ENCODE measurements around the gene CD40LG. TPM values are rescaled to one million over a fixed set of nuclear protein-coding genes. Genes with fewer than 3 reads are reported as not detected.

The CD40LG gene
- total RNA-seq, 4 donors from 2014 or later, result 0.15 to 0.40 TPM; not detected in 2

- Histone ChIP-seq H3K27me3 (no peaks in the 10 kb centered on the region), H3K27ac (no peak overlapping the region), H3K4me1 (no peaks in the 10 kb centered on the region), H3K9me3 (no peaks in the 10 kb centered on the region), H3K4me3 (no peak overlapping the region), H3K36me3 (peaks cover 0 to 51% of the 10 kb centered on the region in 2 donors)
- ATAC-seq, result no peak
- 51 to 70% methylated on average over 3 to 4 of the region's 6 CpGs for WGBS, 2 donors (ENCODE audit: low coverage in 1 of 2)
- TF ChIP-seq POLR2A (IDR thresholded peaks at IDR 0.05) (no peak), EP300 (IDR thresholded peaks at IDR 0.05) (no peak), CTCF (IDR thresholded peaks at IDR 0.05) (no peak), POLR2AphosphoS5 (IDR thresholded peaks at IDR 0.05) (no peak)
These were observed 31.6 kb downstream of the CD40LG start for GRCh38 chrX:136679531-136679930.

GRCh38 chrX:136684120-136684519 lies 36.2 kb downstream of the CD40LG start:
- ATAC-seq, result no peak
- no peak for TF ChIP-seq POLR2A (IDR thresholded peaks at IDR 0.05)
- TF ChIP-seq POLR2AphosphoS5 (IDR thresholded peaks at IDR 0.05), result no peak
- no peak for TF ChIP-seq CTCF (IDR thresholded peaks at IDR 0.05)
- no peak for TF ChIP-seq EP300 (IDR thresholded peaks at IDR 0.05)

DNA sequence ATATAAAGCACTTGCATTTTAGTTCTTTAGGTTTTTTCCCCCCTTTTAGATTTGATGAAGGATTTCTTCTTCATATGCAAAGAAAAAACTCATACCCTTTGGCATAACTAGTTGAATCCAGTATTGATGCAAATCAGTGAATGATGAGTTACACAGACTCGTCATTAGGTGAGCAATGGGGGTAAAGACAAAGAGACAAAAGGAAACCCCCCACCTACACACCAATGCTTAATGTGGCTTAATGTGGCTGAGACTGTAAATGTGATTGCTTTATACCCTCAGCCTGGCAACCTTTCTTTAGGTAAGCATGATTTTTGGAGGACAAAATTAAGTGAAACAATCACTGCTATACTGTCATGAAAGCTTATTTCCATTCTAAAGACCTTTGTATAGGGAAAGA lies 39.5 kb downstream of the CD40LG start:
- WGBS, 2 donors (ENCODE audit: low coverage in 1 of 2), result 29% methylated on average over 1 of the region's 1 CpG; no CpG with 5 or more reads in 1 of the 2 donors
- no peak overlapping the region for H3K27ac ChIP-seq
- TF ChIP-seq EP300 (IDR thresholded peaks at IDR 0.05), result no peak
- no peak for TF ChIP-seq POLR2AphosphoS5 (IDR thresholded peaks at IDR 0.05)
- TF ChIP-seq POLR2A (IDR thresholded peaks at IDR 0.05), result no peak
- no peak for TF ChIP-seq CTCF (IDR thresholded peaks at IDR 0.05)

More at GRCh38 chrX:136684120-136684519, 36.2 kb downstream of the CD40LG start:
- H3K4me3 ChIP-seq, result no peak overlapping the region
- WGBS, 2 donors (ENCODE audit: low coverage in 1 of 2), result 66 to 96% methylated on average over 3 to 4 of the region's 5 CpGs
- no peaks in the 10 kb centered on the region for H3K9me3 ChIP-seq
- no peaks in the 10 kb centered on the region for H3K4me1 ChIP-seq
- H3K36me3 ChIP-seq, result peaks cover 0 to 57% of the 10 kb centered on the region in 2 donors
- no peaks in the 10 kb centered on the region for H3K27me3 ChIP-seq
- H3K27ac ChIP-seq, result no peak overlapping the region

GRCh38 chrX:136689436-136689835 lies 41.5 kb downstream of the CD40LG start:
- 40 to 47% methylated on average over 1 to 2 of the region's 6 CpGs for WGBS, 2 donors (ENCODE audit: low coverage in 1 of 2)
- Histone ChIP-seq H3K4me1 (no peaks in the 10 kb centered on the region), H3K4me3 (no peak overlapping the region), H3K27me3 (no peaks in the 10 kb centered on the region), H3K9me3 (no peaks in the 10 kb centered on the region), H3K36me3 (peaks cover 0 to 36% of the 10 kb centered on the region in 2 donors), H3K27ac (no peak overlapping the region)
- no peak for TF ChIP-seq POLR2AphosphoS5 (IDR thresholded peaks at IDR 0.05)
- TF ChIP-seq POLR2A (IDR thresholded peaks at IDR 0.05), result no peak
- TF ChIP-seq EP300 (IDR thresholded peaks at IDR 0.05), result no peak
- TF ChIP-seq CTCF (IDR thresholded peaks at IDR 0.05), result no peak
- no peak for ATAC-seq

More for the DNA sequence above, 39.5 kb downstream of the CD40LG start:
- H3K36me3 ChIP-seq, result peaks cover 0 to 45% of the 10 kb centered on the region in 2 donors
- no peak for ATAC-seq
- no peaks in the 10 kb centered on the region for H3K27me3 ChIP-seq
- no peaks in the 10 kb centered on the region for H3K4me1 ChIP-seq
- H3K4me3 ChIP-seq, result no peak overlapping the region
- H3K9me3 ChIP-seq, result no peaks in the 10 kb centered on the region

GRCh38 chrX:136691028-136691809 lies 43.3 kb downstream of the CD40LG start:
- TF ChIP-seq POLR2A (IDR thresholded peaks at IDR 0.05) (no peak), CTCF (IDR thresholded peaks at IDR 0.05) (no peak), POLR2AphosphoS5 (IDR thresholded peaks at IDR 0.05) (no peak), EP300 (IDR thresholded peaks at IDR 0.05) (no peak)
- H3K27ac ChIP-seq, result no peak overlapping the region
- H3K27me3 ChIP-seq, result no peaks in the 10 kb centered on the region
- peaks cover 0 to 24% of the 10 kb centered on the region in 2 donors for H3K36me3 ChIP-seq
- no peak overlapping the region for H3K4me3 ChIP-seq
- WGBS, 2 donors (ENCODE audit: low coverage in 1 of 2), result 51 to 81% methylated on average over 3 of the region's 3 CpGs
- no peaks in the 10 kb centered on the region for H3K4me1 ChIP-seq
- no peaks in the 10 kb centered on the region for H3K9me3 ChIP-seq
- no peak for ATAC-seq

Measured in gastroesophageal sphincter (tissue), 4 donors.